ENCODE measurements around the gene LMX1A. TPM values are rescaled to one million over a fixed set of nuclear protein-coding genes. Genes with fewer than 3 reads are reported as not detected.

The LMX1A gene
- total and polyA plus RNA-seq, 2 of the 13 experiments (the other 11 are each of a cell fraction or from before 2014, with no cell fraction given) = 0.07 TPM; not detected in 1

DNA sequence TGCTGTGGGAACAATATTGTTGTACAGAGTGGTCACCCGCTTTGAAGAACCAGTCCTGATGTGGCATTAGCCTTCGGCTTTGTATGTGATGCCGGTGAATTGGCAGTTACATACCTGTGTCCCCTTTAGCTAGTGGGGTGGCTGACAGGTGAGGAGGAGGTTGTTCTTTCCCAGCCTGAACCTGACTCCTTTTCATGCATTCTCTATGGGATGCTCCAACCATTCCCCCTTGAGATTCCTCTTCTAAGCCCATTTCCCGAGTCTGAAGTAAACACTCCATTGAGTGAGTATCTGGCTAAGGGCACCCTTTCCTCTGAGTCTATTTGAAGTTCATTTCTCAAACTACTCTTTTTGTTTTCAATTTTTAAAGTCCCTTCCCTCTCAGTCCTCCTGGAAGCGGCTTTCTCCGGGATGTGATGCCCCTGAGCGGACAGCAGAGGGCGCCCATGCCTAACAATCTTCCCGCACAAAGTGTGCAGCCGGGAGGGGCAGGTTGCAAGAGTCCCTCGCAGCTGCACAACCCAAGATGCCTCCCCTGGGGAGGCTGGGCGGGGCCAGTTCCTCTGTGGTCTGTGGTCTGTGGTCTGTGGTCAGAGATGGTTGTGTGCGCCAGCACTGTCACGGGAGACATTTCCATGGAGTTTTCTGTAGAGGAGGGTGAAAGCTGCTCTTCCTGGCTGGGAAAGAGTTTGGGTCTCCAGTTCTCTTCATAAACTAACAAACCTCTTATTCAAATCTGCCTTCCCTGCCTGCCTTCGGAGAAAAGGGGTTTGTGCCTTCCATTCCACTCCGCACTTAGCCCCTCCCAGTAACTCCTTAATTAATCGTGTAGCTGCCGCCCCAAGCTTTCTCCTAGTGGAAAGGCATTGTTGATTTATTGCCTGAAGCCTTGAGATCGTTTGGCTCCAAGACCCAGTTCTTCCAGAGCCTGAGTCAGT lies 36.4 kb upstream of the LMX1A start (continued):
- TF ChIP-seq PATZ1 (CRISPR knock-in tag; IDR thresholded peaks at IDR 0.05) (peak; percentile 47; the same call in 1 of the 2 replicates), MTA3 (CRISPR knock-in tag; IDR thresholded peaks at IDR 0.05) (no peak), SMAD3 (CRISPR knock-in tag; IDR thresholded peaks at IDR 0.05) (no peak), ZNF550 (CRISPR knock-in tag; IDR thresholded peaks at IDR 0.05; ENCODE audit: borderline replicate concordance) (no peak), ZNF431 (CRISPR knock-in tag; IDR thresholded peaks at IDR 0.05; ENCODE audit: borderline replicate concordance, low read depth) (no peak), GZF1 (CRISPR knock-in tag; IDR thresholded peaks at IDR 0.05) (no peak), ASH2L (IDR thresholded peaks at IDR 0.05; ENCODE audit: insufficient read length, low read depth, low read length) (no peak), KAT7 (CRISPR knock-in tag; IDR thresholded peaks at IDR 0.05; ENCODE audit: borderline replicate concordance) (no peak), KDM6A (CRISPR knock-in tag; IDR thresholded peaks at IDR 0.05; ENCODE audit: low read depth) (no peak), DNMT1 (CRISPR knock-in tag; IDR thresholded peaks at IDR 0.05) (no peak), ZNF598 (CRISPR knock-in tag; IDR thresholded peaks at IDR 0.05; ENCODE audit: borderline replicate concordance) (no peak), ZBTB4 (CRISPR knock-in tag; IDR thresholded peaks at IDR 0.05; ENCODE audit: borderline replicate concordance) (no peak), STAG1 (CRISPR knock-in tag; IDR thresholded peaks at IDR 0.05) (peak; percentile 83), ZNF850 (CRISPR knock-in tag; conservative IDR thresholded peaks at IDR 0.05) (no peak), ZNF616 (CRISPR knock-in tag; IDR thresholded peaks at IDR 0.05; ENCODE audit: low read depth) (no peak), ZNF879 (CRISPR knock-in tag; IDR thresholded peaks at IDR 0.05) (no peak), SMYD3 (CRISPR knock-in tag; IDR thresholded peaks at IDR 0.05) (no peak), ZNF343 (CRISPR knock-in tag; IDR thresholded peaks at IDR 0.05) (no peak)
- TF ChIP-seq, protein P1, sequence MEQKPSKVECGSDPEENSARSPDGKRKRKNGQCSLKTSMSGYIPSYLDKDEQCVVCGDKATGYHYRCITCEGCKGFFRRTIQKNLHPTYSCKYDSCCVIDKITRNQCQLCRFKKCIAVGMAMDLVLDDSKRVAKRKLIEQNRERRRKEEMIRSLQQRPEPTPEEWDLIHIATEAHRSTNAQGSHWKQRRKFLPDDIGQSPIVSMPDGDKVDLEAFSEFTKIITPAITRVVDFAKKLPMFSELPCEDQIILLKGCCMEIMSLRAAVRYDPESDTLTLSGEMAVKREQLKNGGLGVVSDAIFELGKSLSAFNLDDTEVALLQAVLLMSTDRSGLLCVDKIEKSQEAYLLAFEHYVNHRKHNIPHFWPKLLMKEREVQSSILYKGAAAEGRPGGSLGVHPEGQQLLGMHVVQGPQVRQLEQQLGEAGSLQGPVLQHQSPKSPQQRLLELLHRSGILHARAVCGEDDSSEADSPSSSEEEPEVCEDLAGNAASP (CRISPR knock-in tag; IDR thresholded peaks at IDR 0.05; ENCODE audit: borderline replicate concordance) = no peak
- TF ChIP-seq, protein P2, sequence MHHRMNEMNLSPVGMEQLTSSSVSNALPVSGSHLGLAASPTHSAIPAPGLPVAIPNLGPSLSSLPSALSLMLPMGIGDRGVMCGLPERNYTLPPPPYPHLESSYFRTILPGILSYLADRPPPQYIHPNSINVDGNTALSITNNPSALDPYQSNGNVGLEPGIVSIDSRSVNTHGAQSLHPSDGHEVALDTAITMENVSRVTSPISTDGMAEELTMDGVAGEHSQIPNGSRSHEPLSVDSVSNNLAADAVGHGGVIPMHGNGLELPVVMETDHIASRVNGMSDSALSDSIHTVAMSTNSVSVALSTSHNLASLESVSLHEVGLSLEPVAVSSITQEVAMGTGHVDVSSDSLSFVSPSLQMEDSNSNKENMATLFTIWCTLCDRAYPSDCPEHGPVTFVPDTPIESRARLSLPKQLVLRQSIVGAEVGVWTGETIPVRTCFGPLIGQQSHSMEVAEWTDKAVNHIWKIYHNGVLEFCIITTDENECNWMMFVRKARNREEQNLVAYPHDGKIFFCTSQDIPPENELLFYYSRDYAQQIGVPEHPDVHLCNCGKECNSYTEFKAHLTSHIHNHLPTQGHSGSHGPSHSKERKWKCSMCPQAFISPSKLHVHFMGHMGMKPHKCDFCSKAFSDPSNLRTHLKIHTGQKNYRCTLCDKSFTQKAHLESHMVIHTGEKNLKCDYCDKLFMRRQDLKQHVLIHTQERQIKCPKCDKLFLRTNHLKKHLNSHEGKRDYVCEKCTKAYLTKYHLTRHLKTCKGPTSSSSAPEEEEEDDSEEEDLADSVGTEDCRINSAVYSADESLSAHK (CRISPR knock-in tag; IDR thresholded peaks at IDR 0.05; ENCODE audit: borderline replicate concordance) = no peak
